Endothelial cell of umbilical vein (primary cell): Measurements from ENCODE around the gene DOC2B. TPM values are rescaled to one million over a fixed set of nuclear protein-coding genes. Genes with fewer than 3 reads are reported as not detected.
"Not testable (repeated sequence)": the region's sequence is repeated elsewhere in the genome, so short reads cannot be mapped to it uniquely, and the experiment has no call there.

Experiments
- BruUV-seq: library from RNA; stranded (reverse); fragments of 400-500 nt; replicated peaks from 2 replicates; lab custom pipeline; 2021; lab: Mats Ljungman, UMichigan
- CTCF ChIA-PET: fragments of 300-600, 350-600 bp; sonication (Branson Sonifier 250); formaldehyde crosslinking; loops from one replicate; lab custom pipeline; 2021; ENCODE audit warnings: antibody characterized with exemption, inconsistent platforms; lab: Charles Lee
- POLR2A ChIA-PET: fragments of 300-600, 350-600 bp; sonication (Branson Sonifier 250); formaldehyde crosslinking; loops from one replicate; lab custom pipeline; 2021; ENCODE audit warnings: antibody characterized with exemption, inconsistent platforms; lab: Charles Lee
- DNase-seq: peaks from one replicate; pipeline ENCODE4 v3.0.0-alpha.2; 2011; ENCODE audit warnings: low read depth, low spot score
- FAIRE-seq: peaks from 2 replicates; lab custom pipeline; 2011; peaks lifted over from hg19 to GRCh38; lab: Jason Lieb, UNC
- H2AFZ ChIP-seq: 2 replicates; pipeline ENCODE4 v1.6.0; 2012; ENCODE audit warnings: low read depth, low read length, control low read depth, inconsistent platforms
- H3K27ac ChIP-seq: 2 replicates; pipeline ENCODE4 v1.5.1; 2011; ENCODE audit warnings: low read depth, mild to moderate bottlenecking, control low read depth, low read length, moderate library complexity; ENCODE audit not compliant: insufficient read depth
- H3K27me3 ChIP-seq, 2 experiments: 2 replicates each; pipeline versions ENCODE4 v1.6.0 to v1.6.1; 2011; ENCODE audit warnings: low read length in 2 of 2, mixed read lengths in 1 of 2; ENCODE audit not compliant: control insufficient read depth in 2 of 2, insufficient read depth in 2 of 2
- H3K36me3 ChIP-seq, 2 experiments: 2 replicates in 1 of 2; 3 replicates in 1 of 2; pipeline ENCODE4 v1.5.1; 2011; ENCODE audit warnings: low read length in 2 of 2, mild to moderate bottlenecking in 1 of 2, moderate library complexity in 1 of 2; ENCODE audit not compliant: control insufficient read depth in 2 of 2, insufficient read depth in 2 of 2; ENCODE audit errors: extremely low read depth in 1 of 2
- H3K4me1 ChIP-seq: 3 replicates; pipeline ENCODE4 v1.5.1; 2011; ENCODE audit warnings: mild to moderate bottlenecking, low read length; ENCODE audit not compliant: control insufficient read depth, insufficient read depth; ENCODE audit errors: extremely low read depth
- H3K4me2 ChIP-seq: 2 replicates; pipeline ENCODE4 v1.6.1; 2011; ENCODE audit warnings: low read length, control low read depth, mixed read lengths; ENCODE audit not compliant: insufficient read depth
- H3K4me3 ChIP-seq, 3 experiments: fragments of 200-600 bp in 1 of 3; sonication (generic), shearing (Covaris generic) in 1 of 3; replicated peaks in 1 of 3; 2 replicates each; pipeline ENCODE4 v1.5.1; 2011 to 2016; ENCODE audit warnings: control low read depth in 3 of 3, low read length in 3 of 3, mild to moderate bottlenecking in 2 of 3, inconsistent platforms in 1 of 3, low read depth in 1 of 3, moderate library complexity in 1 of 3; ENCODE audit not compliant: insufficient read depth in 1 of 3
- H3K79me2 ChIP-seq: 2 replicates; pipeline ENCODE4 v1.6.0; 2012; ENCODE audit warnings: low read length, inconsistent platforms; ENCODE audit not compliant: control insufficient read depth, insufficient read depth
- H3K9ac ChIP-seq: replicated peaks from 2 replicates; pipeline ENCODE3; 2011; ENCODE audit warnings: low read length, control low read depth; ENCODE audit not compliant: insufficient read depth; ENCODE audit errors: extremely low read depth
- H3K9me1 ChIP-seq: replicated peaks from 3 replicates; pipeline ENCODE4 v1.6.0; 2011; ENCODE audit warnings: mild to moderate bottlenecking, low read length; ENCODE audit not compliant: control insufficient read depth, insufficient read depth; ENCODE audit errors: extremely low read depth
- H3K9me3 ChIP-seq: replicated peaks from 2 replicates; pipeline ENCODE4 v1.5.1; 2012; ENCODE audit warnings: low read length, inconsistent platforms; ENCODE audit not compliant: control insufficient read depth, insufficient read depth
- H4K20me1 ChIP-seq: replicated peaks from 2 replicates; pipeline ENCODE3; 2011; ENCODE audit warnings: mild to moderate bottlenecking, low read length; ENCODE audit not compliant: control insufficient read depth, insufficient read depth; ENCODE audit errors: extremely low read depth
- CTCF ChIP-seq, 2 donors: IDR thresholded peaks; 1 replicate in 1 of 2; 2 replicates in 1 of 2; pipeline ENCODE4 v1.5.1; 2011; ENCODE audit warnings: low read length in 2 of 2, mild to moderate bottlenecking in 2 of 2, moderate library complexity in 2 of 2, control low read depth in 1 of 2, inconsistent platforms in 1 of 2, low read depth in 1 of 2; ENCODE audit not compliant: insufficient read depth in 1 of 2; ENCODE audit errors: extremely low read depth in 1 of 2
- dilution Hi-C: fragments of 300-500 bp; cut with MboI; formaldehyde crosslinking; loops from one replicate; pipeline ENCODE4 v1.15.0; 2019; ENCODE audit warnings: low sequenced_read_pairs; ENCODE audit not compliant: extremely low pct_ligation_motif_present
- intact Hi-C: fragments of 100-400 bp; cut with micrococcal nuclease; formaldehyde crosslinking; loops from one replicate; pipeline ENCODE4 v1.10.0; 2022
- polyA plus RNA-seq, 4 experiments: library from polyadenylated mRNA; depleted of rRNA in 3 of 4; stranded (reverse) in 3 of 4; unstranded in 1 of 4; fragments of >200 nt; gene quantifications; 2 replicates each; pipeline versions ENCODE4 v1.2.1 to v1.2.3, GENCODE V29; 2011 to 2012; ENCODE audit warnings: missing spikeins in 1 of 4
- total RNA-seq: library from RNA; stranded (reverse); gene quantifications from 2 replicates; pipeline ENCODE4 v1.2.3, GENCODE V29; 2021

DOC2B gene
- total and polyA plus RNA-seq, 2 donors (not counting 3 experiments of a cell fraction or from before 2014, with no cell fraction given), result 0.10 to 0.22 TPM

GRCh38 chr17:118339-118917 lies 63.0 kb downstream of the DOC2B start:
- dilution Hi-C loops, FAIRE-seq, H3K4me1 ChIP-seq, H3K36me3 ChIP-seq, intact Hi-C loops, H2AFZ ChIP-seq, H3K27ac ChIP-seq, H3K9me1 ChIP-seq, H3K4me2 ChIP-seq, CTCF ChIA-PET, H3K9me3 ChIP-seq, POLR2A ChIA-PET, BruUV-seq, H3K9ac ChIP-seq, H4K20me1 ChIP-seq, H3K27me3 ChIP-seq, H3K79me2 ChIP-seq, H3K4me3 ChIP-seq: not testable (repeated sequence)
- peak; percentile 49 to 61 for TF ChIP-seq CTCF (IDR thresholded peaks at IDR 0.05; ENCODE audit: extremely low read depth in 1 of 2, insufficient read depth in 1 of 2, low read depth in 1 of 2, low read length in 2 of 2)
- DNase-seq, result peak; percentile 45

- H3K79me2 ChIP-seq, H3K27me3 ChIP-seq, H3K9me1 ChIP-seq, H3K4me1 ChIP-seq, FAIRE-seq, dilution Hi-C loops, H3K27ac ChIP-seq, H3K4me3 ChIP-seq, H3K9me3 ChIP-seq, CTCF ChIA-PET, H3K36me3 ChIP-seq, intact Hi-C loops, H2AFZ ChIP-seq, BruUV-seq, H3K4me2 ChIP-seq, H3K9ac ChIP-seq, POLR2A ChIA-PET, H4K20me1 ChIP-seq: not testable (repeated sequence)
- peak; percentile 4 for DNase-seq
Measured at GRCh38 chr17:113111-113510, 68.3 kb downstream of the DOC2B start.

Other genes starting within 250 kb of the DOC2B start
- not detected in 2 replicates for gene SCGB1C2, start 44.1 kb downstream of the DOC2B start, total RNA-seq
- gene SCGB1C2, start 44.1 kb downstream of the DOC2B start, polyA plus RNA-seq, result not detected in 2 replicates
- gene RPH3AL, start 171.2 kb upstream of the DOC2B start, total RNA-seq, result 4.4 and 7.0 TPM in 2 replicates
- gene RPH3AL, start 171.2 kb upstream of the DOC2B start, polyA plus RNA-seq, result 4.1 and 5.6 TPM in 2 replicates